GM21619 (cell line): ENCODE results near the gene MSH3.
A peak's percentile ranks its signal among the peaks of the same experiment; 100 is the strongest.
"Not testable (repeated sequence)": the region's sequence is repeated elsewhere in the genome, so short reads cannot be mapped to it uniquely, and the experiment has no call there.

ENCODE experiments used
- ATAC-seq: cut with Tn5 transposase; IDR thresholded peaks from one replicate; pipeline ENCODE4 v1.9.1; 2021; ENCODE audit not compliant: unreplicated experiment

MSH3 gene

DNA sequence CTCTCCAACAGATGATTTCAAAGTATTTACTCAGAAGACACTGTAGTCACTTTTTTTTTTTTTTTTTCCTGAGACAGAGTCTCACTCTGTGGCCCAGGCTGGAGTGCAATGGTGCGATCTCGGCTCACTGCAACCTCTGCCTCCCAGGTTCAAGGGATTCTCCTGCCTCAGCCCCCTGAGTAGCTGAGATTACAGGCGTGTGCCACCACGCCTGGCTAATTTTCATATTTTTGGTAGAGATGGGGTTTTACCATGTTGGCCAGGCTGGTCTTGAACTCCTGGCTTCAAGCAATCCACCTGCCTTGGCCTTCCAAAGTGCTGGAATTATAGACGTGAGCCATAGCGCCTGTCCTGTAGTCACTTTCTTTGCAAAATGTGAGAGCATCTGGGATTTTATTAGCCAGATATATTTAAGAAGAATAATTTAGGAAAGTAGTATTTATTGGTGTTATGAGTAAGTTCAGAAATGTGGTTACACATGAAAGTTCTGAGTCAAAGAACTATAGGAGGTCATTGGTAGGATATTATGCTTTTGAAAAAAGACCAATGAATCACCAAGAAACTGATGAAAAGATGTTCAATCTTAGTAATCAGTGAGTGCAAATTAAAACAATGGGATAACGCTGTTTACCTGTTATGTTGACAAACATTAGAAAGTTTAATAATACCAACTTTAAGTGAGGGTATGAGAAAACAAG lies 135.0 kb downstream of the MSH3 start:
- ATAC-seq, result not testable (repeated sequence)

DNA sequence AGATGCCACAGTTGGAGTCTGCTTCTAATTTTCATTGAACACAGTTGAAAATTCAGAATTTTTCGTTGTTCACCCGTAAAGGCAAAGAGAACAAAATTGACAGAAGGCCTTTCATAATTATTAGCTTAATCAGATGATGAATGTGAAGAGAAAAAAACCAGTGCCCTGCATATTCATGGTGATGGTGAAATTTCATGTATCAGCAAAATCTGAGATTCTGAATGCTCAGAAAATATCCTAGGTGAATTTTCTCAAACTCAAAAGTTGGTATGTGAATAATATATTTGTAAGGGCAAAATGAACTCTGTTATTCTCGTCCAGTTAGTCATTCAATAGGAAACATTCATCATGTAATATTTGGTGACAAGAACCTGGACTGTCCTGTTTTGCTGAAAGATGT lies 136.2 kb downstream of the MSH3 start:
- ATAC-seq, result no peak

DNA sequence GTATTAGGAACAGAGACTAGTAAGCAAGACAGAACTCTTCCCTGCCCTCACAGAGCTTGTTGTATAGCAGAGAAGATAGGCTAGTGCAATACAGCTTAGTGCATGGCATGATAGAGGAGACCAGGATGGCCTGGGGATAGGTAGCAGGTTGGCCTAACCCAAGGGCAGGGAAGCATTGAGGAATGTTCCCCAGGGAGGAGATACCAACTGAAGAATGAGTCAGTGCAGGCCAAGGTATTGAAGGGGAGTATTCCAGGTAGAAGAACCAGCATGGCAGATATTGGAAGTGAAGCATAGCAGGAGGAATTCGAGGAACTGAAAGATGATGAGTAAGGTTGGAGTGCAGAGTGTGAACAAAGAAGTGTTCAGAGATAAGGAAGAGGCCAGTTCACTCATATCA lies 138.9 kb downstream of the MSH3 start:
- no peak for ATAC-seq

DNA sequence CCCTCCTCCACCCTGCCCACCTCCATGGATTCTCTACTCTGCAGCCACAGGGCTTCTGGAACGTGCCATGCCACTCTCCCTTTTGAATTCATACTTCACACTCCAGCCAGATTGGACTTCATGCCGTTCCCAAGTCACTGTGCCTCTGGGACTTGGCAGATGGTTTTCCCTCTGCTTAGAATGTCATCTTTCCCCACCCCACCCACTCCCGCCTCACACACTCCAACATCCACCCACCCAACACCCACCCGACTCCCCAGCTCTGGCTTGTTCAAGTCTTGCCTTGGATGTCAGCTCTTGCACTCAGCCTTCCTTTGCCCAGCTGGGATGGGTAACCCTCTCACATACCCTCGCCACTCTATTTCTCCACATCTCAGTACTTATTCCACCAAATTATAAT lies 142.4 kb downstream of the MSH3 start:
- no peak for ATAC-seq

DNA sequence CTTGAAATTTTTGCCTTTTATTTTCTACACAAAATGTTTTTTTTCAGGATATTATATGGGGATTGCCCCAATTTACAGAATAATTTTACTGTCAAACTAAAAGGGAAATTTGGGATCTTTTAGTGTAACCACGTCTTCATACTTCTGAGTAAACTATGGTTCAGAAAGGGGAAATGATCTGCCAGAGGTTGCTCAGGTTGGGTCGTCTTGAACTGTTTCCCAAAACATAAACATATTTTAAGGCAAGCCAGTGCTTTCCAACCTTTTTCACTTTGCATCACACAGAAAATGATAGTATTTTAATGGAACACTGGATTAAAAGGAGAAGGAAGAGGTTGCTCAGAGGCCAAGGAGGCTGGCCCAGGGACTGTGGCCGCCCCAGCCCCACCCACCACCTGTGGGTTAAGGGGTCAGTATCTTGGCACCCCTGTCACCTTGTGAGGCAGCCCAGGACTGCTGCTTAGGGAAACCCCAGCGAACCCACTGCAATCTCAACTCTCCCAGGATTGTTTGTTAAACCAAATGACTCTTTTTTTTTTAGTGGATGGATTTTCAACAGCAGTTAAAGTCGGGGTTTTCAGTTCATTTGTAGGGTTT lies 143.1 kb downstream of the MSH3 start:
- ATAC-seq, result no peak

DNA sequence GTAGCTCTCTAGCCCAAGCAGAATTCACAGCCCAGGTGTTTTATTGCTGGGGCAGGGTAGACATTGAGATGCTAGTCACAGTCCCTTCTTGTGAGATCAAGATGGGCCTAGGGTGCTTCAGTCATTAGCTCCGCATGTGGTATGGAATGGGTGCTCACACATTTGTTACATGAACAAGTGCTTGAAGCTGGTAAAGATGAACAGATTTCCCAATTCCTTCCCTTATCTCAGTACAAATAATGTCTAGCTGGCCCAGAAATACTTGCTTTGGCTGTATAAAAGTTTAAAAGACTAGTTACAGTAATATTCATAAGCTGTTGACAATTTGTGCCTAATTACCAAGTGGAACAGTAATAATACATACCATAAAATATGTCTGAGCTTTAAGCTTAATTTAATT lies 143.7 kb downstream of the MSH3 start:
- no peak for ATAC-seq

DNA sequence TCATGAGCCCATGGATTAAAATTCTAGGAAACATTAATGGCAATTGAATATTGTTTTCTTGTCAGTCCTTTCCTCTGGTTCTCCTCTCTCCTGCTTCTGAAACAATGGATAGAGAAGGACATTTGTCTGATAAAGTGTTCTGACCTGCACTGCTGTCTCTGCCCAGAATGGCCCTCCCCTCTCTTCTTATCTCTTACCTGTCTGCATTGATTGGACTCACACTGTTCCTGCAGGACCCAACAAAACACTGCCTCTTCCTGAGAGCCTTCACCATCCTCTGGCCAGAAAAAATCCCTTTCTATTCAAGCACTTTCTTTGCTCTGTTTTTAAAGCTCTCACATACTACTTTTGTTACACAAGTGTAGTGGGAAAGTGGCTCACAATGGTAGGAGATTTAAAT lies 144.2 kb downstream of the MSH3 start:
- ATAC-seq, result no peak

DNA sequence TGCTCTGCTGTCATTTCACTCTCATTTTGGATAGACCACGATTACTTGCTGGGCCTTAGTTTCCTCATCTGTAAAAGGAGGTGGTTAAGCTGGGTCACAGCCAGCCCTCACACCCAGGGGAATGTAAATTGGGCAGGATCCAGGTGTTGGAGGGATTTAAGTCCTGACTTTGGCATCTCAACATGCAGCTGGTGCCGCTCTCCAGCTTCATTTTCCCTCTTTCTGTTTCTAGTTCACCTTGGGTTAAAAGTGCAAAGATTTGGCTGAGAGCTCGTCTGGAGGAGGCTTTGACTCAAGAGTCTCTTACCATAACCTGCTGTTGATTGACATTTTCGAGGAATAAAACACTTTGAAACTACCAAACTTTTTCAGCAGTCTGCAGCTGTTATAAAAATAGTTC lies 144.6 kb downstream of the MSH3 start:
- ATAC-seq, result no peak

DNA sequence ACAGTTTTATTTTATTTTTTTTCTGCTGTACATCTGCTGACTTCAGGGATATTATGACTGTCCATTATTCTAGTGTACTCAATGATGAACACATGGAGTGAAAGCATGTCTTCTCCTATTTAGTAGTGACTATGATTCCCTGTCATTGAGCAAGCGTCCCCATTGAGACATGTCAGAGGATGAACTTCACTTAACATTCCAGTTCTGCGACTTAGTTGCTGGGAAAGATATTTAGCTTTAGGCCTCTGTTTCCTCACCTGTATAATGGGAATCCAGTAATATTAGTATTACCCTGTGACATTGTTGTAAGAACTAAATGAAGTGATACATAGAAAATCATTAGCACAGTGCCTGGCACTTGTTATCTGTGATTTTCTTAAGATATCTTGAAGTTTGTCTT lies 145.1 kb downstream of the MSH3 start:
- no peak for ATAC-seq

DNA sequence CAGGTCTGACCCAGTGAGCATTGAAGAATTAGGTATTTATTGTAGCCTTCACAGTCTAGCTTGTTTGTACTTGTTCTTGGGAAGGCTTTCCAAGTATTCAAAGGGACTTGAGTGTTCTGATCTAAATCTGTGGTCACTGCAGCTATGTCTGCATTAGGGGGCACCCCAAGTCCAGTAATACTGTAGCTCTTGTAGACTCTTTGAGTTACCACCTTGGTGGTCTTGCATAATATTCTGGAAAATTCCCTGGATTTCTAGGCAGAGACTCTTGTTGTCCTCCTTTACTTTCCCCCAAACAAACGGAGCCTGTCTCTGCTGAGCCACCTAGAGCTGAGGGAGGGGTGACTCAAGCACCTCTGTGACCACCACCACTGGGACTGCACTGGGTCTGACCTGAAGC lies 149.9 kb downstream of the MSH3 start:
- no peak for ATAC-seq

DNA sequence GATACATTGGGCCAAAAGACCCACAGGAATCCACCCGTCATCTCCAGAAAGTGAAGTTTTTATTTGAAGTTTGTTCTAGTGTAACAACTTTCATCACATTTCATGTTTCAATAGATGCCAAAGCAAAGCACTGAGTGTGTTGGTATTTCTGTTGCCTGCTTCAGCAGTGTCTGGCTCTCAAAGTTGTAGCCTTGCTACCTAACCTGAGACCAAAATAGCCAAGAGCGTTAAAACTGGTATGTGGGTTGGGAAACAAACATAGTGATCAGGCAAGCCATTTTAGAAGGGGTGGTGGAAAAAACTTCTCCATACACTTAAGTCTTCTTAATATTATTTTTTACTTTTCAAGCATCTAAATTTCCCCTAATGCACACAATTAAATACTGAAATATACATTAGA lies 150.6 kb downstream of the MSH3 start:
- ATAC-seq, result no peak

DNA sequence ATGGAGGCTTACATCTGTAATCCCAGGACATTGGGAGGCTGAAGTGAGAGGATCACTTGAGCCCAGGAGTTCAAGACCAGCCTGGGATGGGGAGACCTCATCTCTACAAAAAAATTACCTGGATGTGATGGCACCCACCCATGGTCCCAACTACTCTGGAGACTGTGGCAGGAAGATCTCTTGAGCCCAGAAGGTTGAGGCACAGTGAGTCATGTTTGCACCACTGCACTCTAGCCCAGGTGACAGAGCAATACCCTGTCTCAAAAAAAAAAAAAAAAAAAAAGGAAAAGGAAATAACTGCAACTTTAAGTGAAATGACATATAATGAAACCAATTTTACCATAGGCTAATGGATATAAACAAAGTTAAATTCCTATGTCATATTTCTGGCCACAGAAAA lies 152.5 kb downstream of the MSH3 start:
- ATAC-seq, result no peak

DNA sequence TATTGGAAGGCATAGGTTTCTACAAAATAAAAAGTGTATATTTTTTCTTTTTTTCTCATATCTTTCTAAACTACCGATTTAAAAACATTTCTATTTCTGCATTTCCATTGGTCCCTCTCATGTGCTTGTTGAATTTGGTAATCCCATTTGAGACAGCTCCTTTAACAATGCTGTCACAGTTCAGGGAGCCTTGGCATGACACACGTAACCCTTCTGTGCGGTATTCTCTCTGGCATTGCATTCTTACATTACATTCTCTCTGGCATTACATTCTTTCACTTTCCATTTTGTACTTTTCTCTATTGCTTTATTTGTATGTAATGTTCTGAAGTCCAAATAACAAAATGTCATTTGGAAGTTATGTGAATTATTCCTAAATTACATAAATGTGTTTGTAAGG lies 155.0 kb downstream of the MSH3 start:
- no peak for ATAC-seq

DNA sequence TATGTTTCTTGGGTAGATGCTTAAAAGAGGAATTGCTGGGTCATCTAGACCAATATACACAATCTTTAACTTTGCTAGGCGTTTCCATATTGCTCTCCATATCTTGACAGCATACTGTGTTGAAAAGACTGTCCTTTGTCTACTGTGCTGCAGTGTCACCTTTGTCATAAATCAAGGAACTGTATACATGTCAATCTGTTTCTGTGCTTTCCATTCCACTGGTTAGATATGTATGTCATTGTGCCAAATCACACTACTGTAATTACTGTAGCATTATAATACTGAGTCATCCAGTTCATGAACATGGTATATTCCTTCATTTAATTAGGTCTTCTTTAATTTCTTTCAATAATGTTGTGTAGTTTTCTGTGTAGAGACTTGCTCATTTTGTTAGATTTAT lies 156.0 kb downstream of the MSH3 start:
- ATAC-seq, result no peak

DNA sequence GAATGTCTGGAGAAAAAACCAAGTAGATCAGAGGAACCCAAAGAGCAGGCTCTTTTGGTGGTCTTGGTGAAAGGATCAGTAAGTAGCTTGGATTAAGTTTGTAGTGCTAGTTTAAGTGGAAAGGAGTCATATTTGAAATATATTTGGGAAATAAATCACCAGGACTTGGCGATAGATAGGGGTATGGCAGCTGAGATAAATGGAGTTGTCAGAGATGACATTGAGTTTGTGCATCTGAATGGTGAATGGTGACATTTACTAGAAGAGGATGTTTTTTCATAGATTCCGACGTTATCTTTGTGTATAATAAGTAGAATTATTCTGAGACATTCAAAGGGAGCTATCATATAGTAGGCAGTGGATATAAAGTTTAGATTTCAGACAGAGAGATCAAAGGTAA lies 162.1 kb downstream of the MSH3 start:
- ATAC-seq, result no peak

DNA sequence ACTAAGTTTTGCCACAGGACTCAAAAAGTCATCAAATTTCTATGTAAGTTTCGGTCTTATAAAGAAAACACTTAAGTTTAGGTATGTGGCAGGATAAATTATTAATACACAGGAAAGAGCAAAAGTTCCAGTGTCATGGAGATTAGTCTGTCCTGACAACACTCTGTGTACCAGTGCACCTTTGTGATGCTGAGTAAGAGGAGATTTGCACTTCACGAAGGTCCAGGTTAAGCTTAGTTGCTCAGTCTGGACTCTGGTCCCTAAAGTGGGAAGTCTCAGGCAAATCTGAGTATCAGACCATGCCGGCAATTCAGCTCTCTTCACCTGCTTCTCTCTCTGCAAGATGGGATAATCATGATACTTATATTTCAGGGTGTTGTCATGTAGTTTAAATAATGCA lies 166.2 kb downstream of the MSH3 start:
- ATAC-seq, result no peak

DNA sequence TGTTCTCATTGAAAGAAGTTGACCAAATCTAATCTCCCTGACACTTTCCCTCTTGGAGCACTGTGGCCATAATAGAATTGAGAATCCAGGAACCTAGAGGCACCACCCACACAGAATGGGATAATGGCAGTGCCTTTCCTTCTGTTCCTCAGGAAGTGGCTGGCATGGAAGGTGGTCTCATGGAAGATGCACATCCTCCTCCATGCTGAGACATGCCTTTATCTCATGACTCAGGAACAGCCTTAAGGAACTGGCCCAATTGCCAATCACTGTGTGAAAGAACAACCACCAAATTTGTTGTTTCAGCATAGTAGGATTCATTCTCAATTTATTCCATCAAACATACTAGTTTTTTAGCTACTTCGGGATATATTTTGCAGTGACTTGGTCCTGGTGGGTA lies 168.2 kb downstream of the MSH3 start:
- no peak for ATAC-seq

DNA sequence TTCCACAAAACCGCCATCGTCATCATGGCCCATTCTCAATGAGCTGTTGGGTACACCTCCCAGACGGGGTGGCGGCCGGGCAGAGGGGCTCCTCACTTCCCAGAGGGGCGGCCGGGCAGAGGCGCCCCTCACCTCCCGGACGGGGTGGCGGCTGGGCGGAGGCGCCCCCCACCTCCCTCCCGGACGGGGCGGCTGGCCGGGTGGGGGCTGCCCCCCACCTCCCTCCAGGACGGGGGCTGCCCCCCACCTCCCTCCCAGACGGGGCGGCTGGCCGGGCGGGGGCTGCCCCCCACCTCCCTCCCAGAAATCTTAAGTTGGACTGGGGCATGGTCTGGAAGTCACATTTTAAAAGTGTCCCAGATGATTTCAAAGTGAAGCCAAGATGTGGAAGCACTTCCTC lies 169.7 kb downstream of the MSH3 start:
- not testable (repeated sequence) for ATAC-seq

DNA sequence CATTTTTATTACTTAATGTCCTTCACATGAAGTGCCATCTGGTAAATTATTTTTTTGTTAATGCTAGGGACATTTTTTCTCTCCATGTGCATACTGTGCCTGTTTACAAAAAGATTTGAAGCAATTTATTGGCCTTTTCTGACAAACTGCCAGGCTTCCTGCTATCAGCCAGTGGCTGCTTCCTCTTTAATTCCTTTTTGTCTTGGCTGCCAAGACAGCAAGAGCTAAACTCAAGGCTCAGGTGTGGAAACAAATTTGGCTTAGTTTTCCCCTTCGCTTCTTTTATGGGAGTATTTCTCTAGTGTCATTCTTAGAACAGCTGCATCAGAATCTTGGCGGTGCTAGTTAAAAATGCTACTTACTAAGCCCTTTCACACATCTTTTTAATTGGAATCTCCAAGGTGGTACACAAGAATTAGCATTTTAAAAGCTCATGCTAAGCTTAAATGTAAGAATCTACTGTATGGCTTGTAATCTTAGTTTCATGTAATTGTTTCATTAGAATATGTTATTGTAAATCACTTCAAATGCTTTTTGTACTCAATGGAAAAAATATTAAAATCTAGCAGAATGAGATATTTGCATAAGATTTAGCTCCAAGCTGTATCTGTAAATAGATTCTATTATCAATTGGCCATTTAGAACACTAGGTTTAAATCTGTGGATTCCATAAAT lies 171.5 kb downstream of the MSH3 start:
- ATAC-seq, result no peak

DNA sequence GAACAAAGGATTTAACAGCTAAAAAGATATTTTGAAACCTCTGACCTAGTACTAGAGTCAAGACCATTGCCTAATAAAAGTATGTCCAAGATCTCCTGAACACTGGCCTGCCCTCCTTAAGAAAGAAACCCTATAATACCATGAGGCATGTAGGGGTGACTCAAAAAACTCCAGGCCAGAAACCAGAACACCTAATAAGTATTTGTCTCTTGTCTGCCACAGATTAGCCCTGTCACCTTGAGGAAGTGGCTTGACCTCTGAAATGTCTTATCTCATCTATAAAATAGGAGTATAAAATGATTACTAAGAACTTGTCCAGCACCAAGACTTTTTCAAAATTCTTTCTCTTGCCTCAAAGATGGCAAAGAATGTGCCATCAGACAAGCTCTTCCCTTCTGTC lies 180.3 kb downstream of the MSH3 start:
- ATAC-seq, result no peak

DNA sequence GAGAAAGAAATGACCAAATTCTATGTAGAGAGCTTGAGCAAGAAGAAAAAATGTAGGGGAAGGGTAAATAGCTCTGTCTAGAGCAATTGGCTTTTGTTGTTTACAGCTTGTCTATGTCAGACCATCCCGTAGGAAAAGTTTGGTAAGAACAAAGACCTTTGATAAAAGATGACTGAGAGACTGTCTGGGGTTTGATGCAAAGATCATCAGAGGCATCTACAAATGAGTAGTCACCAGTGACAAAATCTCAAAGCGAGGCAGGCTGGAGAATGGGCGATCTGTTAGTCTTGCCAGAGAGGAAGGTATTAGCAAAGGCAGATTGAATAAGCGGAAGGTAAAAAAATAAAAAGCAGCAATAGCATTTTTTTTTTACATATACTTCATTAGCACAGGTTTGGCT lies 180.7 kb downstream of the MSH3 start:
- no peak for ATAC-seq

DNA sequence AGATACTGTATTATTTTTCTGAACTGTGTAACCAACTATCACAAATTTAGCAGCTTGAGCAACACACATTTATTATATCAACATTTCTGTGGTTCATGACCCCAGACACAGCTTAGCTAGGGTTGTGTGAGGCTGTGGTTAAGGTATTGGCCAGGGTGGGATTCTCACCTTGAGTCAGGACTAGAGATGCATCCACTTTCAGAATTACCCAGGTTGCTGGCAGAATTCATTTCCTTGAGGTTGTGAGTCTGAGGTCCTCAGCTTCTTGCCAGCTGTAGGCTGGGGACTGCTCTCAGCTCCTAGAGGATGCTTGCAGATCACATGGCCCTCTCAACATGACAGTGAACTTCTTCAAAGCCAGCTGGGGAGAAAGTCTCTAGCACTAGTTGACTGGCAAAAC lies 183.2 kb downstream of the MSH3 start:
- peak; percentile 89 for ATAC-seq
